Hepatocyte (in vitro differentiated cells): Measurements from ENCODE around the gene ZNF263. TPM values are rescaled to one million over a fixed set of nuclear protein-coding genes. Genes with fewer than 3 reads are reported as not detected.

Source experiments
- DNase-seq: peaks from one replicate; pipeline ENCODE4 v3.0.0-alpha.2; 2016; ENCODE audit warnings: low spot score
- H2AFZ ChIP-seq: fragments of 200-600 bp; sonication (generic); 2 replicates; pipeline ENCODE4 v1.6.0; 2016; ENCODE audit warnings: antibody characterized with exemption, mild to moderate bottlenecking
- H3K27ac ChIP-seq: fragments of 200-600 bp; sonication (generic); 2 replicates; pipeline ENCODE4 v1.5.1; 2016; ENCODE audit warnings: mild to moderate bottlenecking
- H3K27me3 ChIP-seq: fragments of 200-600 bp; sonication (generic); 2 replicates; pipeline ENCODE4 v1.6.1; 2016
- H3K36me3 ChIP-seq: fragments of 200-600 bp; sonication (generic); replicated peaks from 2 replicates; pipeline ENCODE4 v1.5.1; 2016; ENCODE audit warnings: low read depth; ENCODE audit not compliant: insufficient read depth
- H3K4me1 ChIP-seq: fragments of 200-600 bp; sonication (generic); 2 replicates; pipeline ENCODE4 v1.5.1; 2016; ENCODE audit warnings: mild to moderate bottlenecking, moderate library complexity; ENCODE audit not compliant: insufficient read depth
- H3K4me2 ChIP-seq: fragments of 200-600 bp; sonication (generic); 2 replicates; pipeline ENCODE4 v1.6.0; 2016
- H3K4me3 ChIP-seq: fragments of 200-600 bp; sonication (generic); 2 replicates; pipeline ENCODE4 v1.5.1; 2016; ENCODE audit warnings: mild to moderate bottlenecking
- H3K79me2 ChIP-seq: fragments of 200-600 bp; sonication (generic); 2 replicates; pipeline ENCODE4 v1.6.0; 2017; ENCODE audit warnings: mild to moderate bottlenecking
- H3K9me2 ChIP-seq: fragments of 200-600 bp; sonication (generic); replicated peaks from 2 replicates; pipeline ENCODE4 v1.6.0; 2017; ENCODE audit warnings: mild to moderate bottlenecking; ENCODE audit not compliant: insufficient read depth
- H3K9me3 ChIP-seq: fragments of 200-600 bp; sonication (generic); 2 replicates; pipeline ENCODE4 v1.5.1; 2016; ENCODE audit warnings: low read depth, mild to moderate bottlenecking
- H4K20me1 ChIP-seq: fragments of 200-600 bp; sonication (generic); 2 replicates; pipeline ENCODE4 v1.6.0; 2016; ENCODE audit warnings: mild to moderate bottlenecking; ENCODE audit not compliant: insufficient read depth, poor library complexity, severe bottlenecking
- EZH2 ChIP-seq: fragments of 200-600 bp; sonication (generic); IDR thresholded peaks from 2 replicates; pipeline ENCODE4 v1.6.1; 2016; ENCODE audit warnings: antibody characterized with exemption, mild to moderate bottlenecking, borderline replicate concordance
- EZH2phosphoT487 ChIP-seq: fragments of 200-600 bp; sonication (generic); IDR thresholded peaks from one replicate; pipeline ENCODE4 v1.6.1; 2018; ENCODE audit warnings: antibody characterized with exemption, mild to moderate bottlenecking, low read depth, moderate library complexity; ENCODE audit not compliant: unreplicated experiment, severe bottlenecking
- WGBS: methylation state at CpG from one replicate; pipeline ENCODE4 v1.1.6; 2016; ENCODE audit warnings: low lambda C conversion rate; ENCODE audit errors: missing lambda C conversion rate; 5-methylcytosine and 5-hydroxymethylcytosine counted together
- polyA plus RNA-seq: library from polyadenylated mRNA; unstranded; fragments of >200 nt; fragmentation: Nextera tagmentation; extraction: Ambion mirVana; gene quantifications from 2 replicates; pipeline ENCODE4 v1.2.1, GENCODE V29; 2016
- total RNA-seq: library from RNA; depleted of rRNA; stranded (reverse); fragments of >200 nt; gene quantifications from 2 replicates; pipeline ENCODE4 v1.2.3, GENCODE V29; 2014
- TF ChIP-seq, protein P1 (sequence below): fragments of 200-600 bp; sonication (generic); IDR thresholded peaks from 2 replicates; pipeline ENCODE4 v1.5.1; 2016; ENCODE audit warnings: antibody characterized with exemption, mild to moderate bottlenecking; ENCODE audit not compliant: poor library complexity

Gene ZNF263
- total and polyA plus RNA-seq, 2 experiments from 2014 or later = 33.2 to 47.5 TPM

DNA sequence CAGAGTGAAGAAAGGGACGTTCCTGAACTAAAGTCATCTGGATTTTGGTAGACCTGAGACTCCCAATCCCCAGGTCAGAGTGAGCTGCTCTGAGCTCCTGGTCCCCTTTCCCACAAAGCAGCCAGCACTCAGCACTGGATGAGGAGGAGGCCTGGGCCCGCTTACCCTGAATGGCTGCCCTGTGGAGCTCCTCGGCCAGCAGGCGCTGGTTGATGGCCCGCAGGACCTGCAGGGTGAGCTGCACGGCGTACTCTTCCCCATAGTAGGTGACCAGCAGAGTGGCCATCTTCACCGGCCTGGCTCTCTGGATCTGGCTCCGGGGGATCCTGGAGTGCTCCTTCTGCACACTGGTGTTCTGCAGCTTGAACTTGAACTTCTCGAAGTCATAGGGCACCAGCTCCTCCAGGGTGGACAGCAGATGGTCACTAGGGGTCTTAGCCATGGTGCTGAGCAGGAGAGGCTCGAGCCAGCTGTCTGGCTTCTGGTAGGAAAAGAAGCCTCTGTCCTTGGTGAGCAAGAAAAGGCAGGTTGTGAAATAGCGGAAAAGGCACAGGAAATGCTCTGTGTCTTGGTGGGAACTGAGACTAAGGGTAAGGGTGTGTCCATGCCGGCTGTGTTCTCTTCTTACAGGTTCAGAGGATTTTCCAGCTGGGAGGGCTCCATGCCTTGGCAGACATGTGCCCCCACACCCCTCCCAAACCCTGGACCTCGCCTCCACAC, 27.0 kb upstream of the ZNF263 start, which contains the start of gene MEFV:
MEFV (minus strand) TSS at position 488 of the 720 bp plus-strand sequence; CDS start at position 442, 46 bp downstream.
- Histone ChIP-seq H3K9me3 (no peaks in the 10 kb centered on the region), H3K27me3 (no peaks in the 10 kb centered on the region), H3K9me2 (no peaks in the 10 kb centered on the region), H3K27ac (no peak within 1 kb of the TSS), H3K4me3 (no peak within 1 kb of the TSS), H3K36me3 (no peaks in the 10 kb centered on the region), H4K20me1 (no peaks in the 10 kb centered on the region), H3K4me2 (no peak within 1 kb of the TSS), H2AFZ (no peak within 1 kb of the TSS), H3K79me2 (no peaks in the 10 kb centered on the region), H3K4me1 (no peaks in the 10 kb centered on the region)
- WGBS = 86% methylated on average over 14 of the region's 14 CpGs
- TF ChIP-seq, protein P1, sequence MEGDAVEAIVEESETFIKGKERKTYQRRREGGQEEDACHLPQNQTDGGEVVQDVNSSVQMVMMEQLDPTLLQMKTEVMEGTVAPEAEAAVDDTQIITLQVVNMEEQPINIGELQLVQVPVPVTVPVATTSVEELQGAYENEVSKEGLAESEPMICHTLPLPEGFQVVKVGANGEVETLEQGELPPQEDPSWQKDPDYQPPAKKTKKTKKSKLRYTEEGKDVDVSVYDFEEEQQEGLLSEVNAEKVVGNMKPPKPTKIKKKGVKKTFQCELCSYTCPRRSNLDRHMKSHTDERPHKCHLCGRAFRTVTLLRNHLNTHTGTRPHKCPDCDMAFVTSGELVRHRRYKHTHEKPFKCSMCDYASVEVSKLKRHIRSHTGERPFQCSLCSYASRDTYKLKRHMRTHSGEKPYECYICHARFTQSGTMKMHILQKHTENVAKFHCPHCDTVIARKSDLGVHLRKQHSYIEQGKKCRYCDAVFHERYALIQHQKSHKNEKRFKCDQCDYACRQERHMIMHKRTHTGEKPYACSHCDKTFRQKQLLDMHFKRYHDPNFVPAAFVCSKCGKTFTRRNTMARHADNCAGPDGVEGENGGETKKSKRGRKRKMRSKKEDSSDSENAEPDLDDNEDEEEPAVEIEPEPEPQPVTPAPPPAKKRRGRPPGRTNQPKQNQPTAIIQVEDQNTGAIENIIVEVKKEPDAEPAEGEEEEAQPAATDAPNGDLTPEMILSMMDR = no peak
- TF ChIP-seq EZH2phosphoT487 = no peak
- no peak for TF ChIP-seq EZH2
- no peak for DNase-seq

DNA sequence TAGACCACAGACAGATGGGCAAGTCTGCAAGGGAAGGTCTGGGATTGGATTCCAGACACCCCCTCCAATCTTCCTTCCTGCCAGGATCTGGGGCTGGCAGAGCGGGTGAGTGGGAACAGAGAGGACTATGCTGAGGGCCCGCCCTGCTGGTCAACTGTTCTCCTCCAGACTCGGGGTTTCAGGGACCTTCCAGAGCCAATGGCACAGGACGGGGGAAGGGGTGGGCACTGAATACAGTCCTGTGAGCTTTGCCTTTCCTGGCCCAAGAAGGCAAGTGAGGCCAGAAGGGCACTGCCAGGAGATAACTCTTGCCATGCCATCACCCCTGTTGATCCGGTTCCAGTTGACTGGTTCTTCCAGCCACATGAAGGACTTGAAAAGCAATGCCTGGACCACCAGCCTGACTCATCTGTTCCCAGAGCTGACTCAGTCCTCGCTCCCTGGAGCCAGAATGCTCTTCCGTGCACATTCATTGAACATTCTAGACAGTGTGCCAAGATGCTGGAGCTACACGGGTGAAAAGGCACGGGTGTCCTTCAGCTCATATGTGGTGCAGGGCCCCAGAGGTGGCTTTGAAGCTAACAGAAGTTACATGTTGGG, 26.3 kb upstream of the ZNF263 start:
- TF ChIP-seq EZH2 (no peak), EZH2phosphoT487 (no peak)
- TF ChIP-seq, protein P1 = no peak
- Histone ChIP-seq H4K20me1 (no peaks in the 10 kb centered on the region), H3K27ac (no peak overlapping the region), H3K79me2 (no peaks in the 10 kb centered on the region), H2AFZ (no peak overlapping the region), H3K9me3 (no peaks in the 10 kb centered on the region), H3K4me1 (no peaks in the 10 kb centered on the region), H3K36me3 (no peaks in the 10 kb centered on the region), H3K27me3 (no peaks in the 10 kb centered on the region), H3K9me2 (no peaks in the 10 kb centered on the region), H3K4me3 (no peak overlapping the region), H3K4me2 (no peak overlapping the region)
- DNase-seq = no peak
- 78% methylated on average over 9 of the region's 9 CpGs for WGBS

DNA sequence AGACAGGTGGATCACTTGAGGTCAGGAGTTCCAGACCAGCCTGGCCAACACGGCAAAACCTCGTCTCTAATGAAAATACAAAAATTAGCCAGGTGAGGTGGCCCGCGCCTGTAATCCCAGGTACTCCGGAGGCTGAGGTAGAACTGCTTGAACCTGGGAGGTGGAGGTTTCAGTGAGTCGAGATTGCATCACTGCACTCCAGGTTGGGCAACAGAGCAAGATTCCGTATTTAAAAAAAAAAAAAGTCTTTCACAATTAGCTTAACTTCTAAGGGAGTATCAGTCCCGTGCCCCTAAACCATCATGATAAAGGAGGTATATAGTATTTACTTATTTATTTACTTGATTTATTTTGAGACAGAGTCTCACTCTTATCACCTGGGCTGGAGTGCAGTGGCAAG, 23.5 kb upstream of the ZNF263 start:
- TF ChIP-seq, protein P1 = no peak
- TF ChIP-seq EZH2phosphoT487 = no peak
- TF ChIP-seq EZH2 = no peak
- no peak for DNase-seq
- H3K36me3 ChIP-seq = no peaks in the 10 kb centered on the region
- no peaks in the 10 kb centered on the region for H3K9me3 ChIP-seq
- H2AFZ ChIP-seq = no peak overlapping the region
- H3K4me2 ChIP-seq = no peak overlapping the region
- no peaks in the 10 kb centered on the region for H3K79me2 ChIP-seq
- peaks cover 6% of the 10 kb centered on the region for H3K4me1 ChIP-seq
- H3K9me2 ChIP-seq = no peaks in the 10 kb centered on the region
- H3K27ac ChIP-seq = no peak overlapping the region
- no peaks in the 10 kb centered on the region for H3K27me3 ChIP-seq
- H4K20me1 ChIP-seq = no peaks in the 10 kb centered on the region
- WGBS = 92% methylated on average over 8 of the region's 8 CpGs
- no peak overlapping the region for H3K4me3 ChIP-seq
